BLaER1 treated with 17β-estradiol and CSF1 and Interleukin-3, amounts not matched to agents 10 nM and 100 nM (cell line): ENCODE results near the gene SLC12A2.

ENCODE experiments used
- H3K27ac ChIP-seq, 11 experiments: shearing (Covaris generic); formaldehyde crosslinking; 2 replicates each; pipeline ENCODE4 v1.8.1; 2022
- H3K27me3 ChIP-seq, 11 experiments: shearing (Covaris generic); formaldehyde crosslinking; 2 replicates each; pipeline ENCODE4 v1.8.1; 2022
- H3K36me3 ChIP-seq, 11 experiments: shearing (Covaris generic); formaldehyde crosslinking; 2 replicates each; pipeline ENCODE4 v1.8.1; 2022
- H3K4me1 ChIP-seq, 10 experiments: shearing (Covaris generic); formaldehyde crosslinking; 2 replicates each; pipeline ENCODE4 v1.8.1; 2022
- H3K4me2 ChIP-seq, 11 experiments: shearing (Covaris generic); formaldehyde crosslinking; 2 replicates each; pipeline ENCODE4 v1.8.1; 2022
- H3K4me3 ChIP-seq, 10 experiments: shearing (Covaris generic); formaldehyde crosslinking; 2 replicates each; pipeline ENCODE4 v1.8.1; 2022
- H3K9ac ChIP-seq, 11 experiments: shearing (Covaris generic); formaldehyde crosslinking; 2 replicates each; pipeline ENCODE4 v1.8.1; 2022
- H3K9me3 ChIP-seq, 11 experiments: shearing (Covaris generic); formaldehyde crosslinking; replicated peaks in 1 of 11; 2 replicates each; pipeline ENCODE4 v1.8.1; 2022
- H4K20me1 ChIP-seq, 11 experiments: shearing (Covaris generic); formaldehyde crosslinking; 2 replicates each; pipeline ENCODE4 v1.8.1; 2022
- Cebpa-rat ChIP-seq, 11 experiments: shearing (Covaris generic); IDR thresholded peaks; 2 replicates each; pipeline ENCODE4 v1.8.1; 2022

Gene SLC12A2

GRCh38 chr5:128196791-128197190, 113.2 kb downstream of the SLC12A2 start:
- Histone ChIP-seq H3K9me3 (no peaks in the 10 kb centered on the region), H3K27ac (no peak overlapping the region), H3K36me3 (peaks cover 0 to 31% (median 8%) of the 10 kb centered on the region in 11 experiments; a peak in 12 of 22 replicates), H3K4me3 (no peak overlapping the region), H3K4me2 (no peak overlapping the region), H3K9ac (no peak overlapping the region), H4K20me1 (no peaks in the 10 kb centered on the region; a peak in 1 of 22 replicates), H3K27me3 (no peaks in the 10 kb centered on the region), H3K4me1 (peaks cover 0 to 16% (median 4%) of the 10 kb centered on the region in 10 experiments; a peak in 7 of 20 replicates)
- TF ChIP-seq Cebpa-rat (IDR thresholded peaks at IDR 0.05): no peak

GRCh38 chr5:128197896-128198522, 114.4 kb downstream of the SLC12A2 start:
- no peaks in the 10 kb centered on the region for H3K27me3 ChIP-seq
- H3K36me3 ChIP-seq: peaks cover 0 to 22% (median 0%) of the 10 kb centered on the region in 11 experiments; a peak in 7 of 22 replicates
- peak overlapping the region in 2 of 11 experiments; percentile 4 to 15; a peak in 1 of 22 replicates for H3K4me2 ChIP-seq

GRCh38 chr5:128199104-128199503, 115.5 kb downstream of the SLC12A2 start:
- H3K9me3 ChIP-seq: no peaks in the 10 kb centered on the region
- H3K4me2 ChIP-seq: no peak overlapping the region
- no peak overlapping the region for H3K4me3 ChIP-seq
- no peak overlapping the region for H3K27ac ChIP-seq
- no peaks in the 10 kb centered on the region for H3K27me3 ChIP-seq
- no peak overlapping the region for H3K9ac ChIP-seq
- peaks cover 0 to 12% (median 0%) of the 10 kb centered on the region in 11 experiments; a peak in 3 of 22 replicates for H3K36me3 ChIP-seq
- peaks cover 0 to 16% (median 2%) of the 10 kb centered on the region in 10 experiments; a peak in 5 of 20 replicates for H3K4me1 ChIP-seq
- H4K20me1 ChIP-seq: no peaks in the 10 kb centered on the region; a peak in 1 of 22 replicates
- TF ChIP-seq Cebpa-rat (IDR thresholded peaks at IDR 0.05): no peak

More at GRCh38 chr5:128197896-128198522, 114.4 kb downstream of the SLC12A2 start:
- Histone ChIP-seq H3K9me3 (no peaks in the 10 kb centered on the region), H3K4me3 (no peak overlapping the region), H4K20me1 (no peaks in the 10 kb centered on the region; a peak in 1 of 22 replicates), H3K27ac (no peak overlapping the region), H3K9ac (no peak overlapping the region), H3K4me1 (peaks cover 0 to 16% (median 4%) of the 10 kb centered on the region in 10 experiments; a peak in 7 of 20 replicates)
- TF ChIP-seq Cebpa-rat (IDR thresholded peaks at IDR 0.05): no peak

GRCh38 chr5:128199611-128200010, 116.0 kb downstream of the SLC12A2 start:
- Histone ChIP-seq H3K27ac (no peak overlapping the region), H4K20me1 (no peaks in the 10 kb centered on the region; a peak in 1 of 22 replicates), H3K4me2 (no peak overlapping the region), H3K9me3 (no peaks in the 10 kb centered on the region), H3K4me1 (peaks cover 0 to 16% (median 2%) of the 10 kb centered on the region in 10 experiments; a peak in 5 of 20 replicates), H3K9ac (no peak overlapping the region), H3K4me3 (no peak overlapping the region), H3K36me3 (peaks cover 0 to 12% (median 0%) of the 10 kb centered on the region in 11 experiments; a peak in 3 of 22 replicates), H3K27me3 (no peaks in the 10 kb centered on the region)
- TF ChIP-seq Cebpa-rat (IDR thresholded peaks at IDR 0.05): no peak

- H3K4me3 ChIP-seq: peak overlapping the region in 5 of 10 experiments; percentile 31 to 58 (median 43); a peak in 8 of 20 replicates
- peak overlapping the region in 1 of 11 experiments; percentile 10; a peak in 1 of 22 replicates for H3K9ac ChIP-seq
- H3K9me3 ChIP-seq: no peaks in the 10 kb centered on the region
- no peaks in the 10 kb centered on the region for H3K27me3 ChIP-seq
- no peaks in the 10 kb centered on the region; a peak in 1 of 22 replicates for H4K20me1 ChIP-seq
- peaks cover 0 to 16% (median 2%) of the 10 kb centered on the region in 10 experiments; a peak in 5 of 20 replicates for H3K4me1 ChIP-seq
- H3K4me2 ChIP-seq: peak overlapping the region; percentile 27 to 84 (median 70); a peak in 21 of 22 replicates
- H3K36me3 ChIP-seq: peaks cover 0 to 12% (median 0%) of the 10 kb centered on the region in 11 experiments; a peak in 2 of 22 replicates
- no peak overlapping the region for H3K27ac ChIP-seq
- TF ChIP-seq Cebpa-rat (IDR thresholded peaks at IDR 0.05): no peak
Observed at GRCh38 chr5:128201065-128201926, 117.7 kb downstream of the SLC12A2 start.

- H3K9me3 ChIP-seq: no peaks in the 10 kb centered on the region
- no peak overlapping the region for H3K4me3 ChIP-seq
- peaks cover 0 to 16% (median 2%) of the 10 kb centered on the region in 10 experiments; a peak in 5 of 20 replicates for H3K4me1 ChIP-seq
- no peaks in the 10 kb centered on the region for H3K27me3 ChIP-seq
- H3K9ac ChIP-seq: no peak overlapping the region
- H4K20me1 ChIP-seq: no peaks in the 10 kb centered on the region; a peak in 1 of 22 replicates
- no peak overlapping the region for H3K4me2 ChIP-seq
- no peak overlapping the region for H3K27ac ChIP-seq
- peak in 9 of 11 experiments; percentile 22 to 87 (median 71); a peak in 12 of 22 replicates for TF ChIP-seq Cebpa-rat (IDR thresholded peaks at IDR 0.05)
- peaks cover 0 to 9% (median 0%) of the 10 kb centered on the region in 11 experiments; a peak in 1 of 22 replicates for H3K36me3 ChIP-seq
Observed at GRCh38 chr5:128202320-128202719, 118.8 kb downstream of the SLC12A2 start.

GRCh38 chr5:128208436-128208835, 124.9 kb downstream of the SLC12A2 start:
- no peaks in the 10 kb centered on the region for H3K27me3 ChIP-seq
- no peaks in the 10 kb centered on the region for H3K4me1 ChIP-seq
- no peak for TF ChIP-seq Cebpa-rat (IDR thresholded peaks at IDR 0.05)
- H3K9ac ChIP-seq: no peak overlapping the region
- no peak overlapping the region for H3K4me2 ChIP-seq
- no peak overlapping the region for H3K27ac ChIP-seq
- H3K9me3 ChIP-seq: no peaks in the 10 kb centered on the region
- H3K36me3 ChIP-seq: no peaks in the 10 kb centered on the region
- H4K20me1 ChIP-seq: no peaks in the 10 kb centered on the region; a peak in 1 of 22 replicates
- H3K4me3 ChIP-seq: no peak overlapping the region

- H3K4me3 ChIP-seq: no peak overlapping the region
- H3K27ac ChIP-seq: no peak overlapping the region
- H3K9me3 ChIP-seq: no peaks in the 10 kb centered on the region
- no peak overlapping the region for H3K4me2 ChIP-seq
- H3K4me1 ChIP-seq: no peaks in the 10 kb centered on the region
- H3K27me3 ChIP-seq: no peaks in the 10 kb centered on the region
- no peak for TF ChIP-seq Cebpa-rat (IDR thresholded peaks at IDR 0.05)
- H3K9ac ChIP-seq: no peak overlapping the region; a peak in 1 of 22 replicates
- no peaks in the 10 kb centered on the region for H3K36me3 ChIP-seq
- H4K20me1 ChIP-seq: no peaks in the 10 kb centered on the region; a peak in 1 of 22 replicates
Observed at GRCh38 chr5:128212191-128212806, 128.7 kb downstream of the SLC12A2 start.
